DND-41 (cell line): ENCODE measurements around the gene GRM5.

Experiments used
- ATAC-seq: fragments of 200-7000 bp; cut with Tn5 transposase; 3 replicates; pipeline ENCODE4 v1.9.1; 2021; ENCODE audit warnings: low read depth; ENCODE audit not compliant: insufficient read depth
- DNase-seq: peaks from one replicate; pipeline ENCODE4 v3.0.0-alpha.2; 2020
- H2AFZ ChIP-seq: 2 replicates; pipeline ENCODE4 v1.6.0; 2012; ENCODE audit warnings: low read depth, low read length
- H3K27ac ChIP-seq: 2 replicates; pipeline ENCODE4 v1.5.1; 2012; ENCODE audit warnings: low read length, inconsistent platforms
- H3K27me3 ChIP-seq: fragments of 200-600 bp; sonication (generic); 2 replicates; pipeline ENCODE4 v1.6.0; 2012; ENCODE audit warnings: low read length, mild to moderate bottlenecking, inconsistent platforms; ENCODE audit not compliant: insufficient read depth, poor library complexity
- H3K36me3 ChIP-seq: 2 replicates; pipeline ENCODE4 v1.5.1; 2012; ENCODE audit warnings: low read length, inconsistent platforms; ENCODE audit not compliant: insufficient read depth
- H3K4me1 ChIP-seq: 2 replicates; pipeline ENCODE4 v1.5.1; 2012; ENCODE audit warnings: mild to moderate bottlenecking, low read length; ENCODE audit not compliant: insufficient read depth
- H3K4me2 ChIP-seq: 2 replicates; pipeline ENCODE4 v1.6.0; 2012; ENCODE audit warnings: mild to moderate bottlenecking, moderate library complexity, low read length, inconsistent platforms; ENCODE audit not compliant: insufficient read depth
- H3K4me3 ChIP-seq, 2 experiments: fragments of 200-600 bp in 1 of 2; shearing (Covaris generic) in 1 of 2; 2 replicates each; pipeline ENCODE4 v1.5.1; 2012 to 2016; ENCODE audit warnings: inconsistent platforms in 2 of 2, low read length in 2 of 2, mild to moderate bottlenecking in 2 of 2, low read depth in 1 of 2, moderate library complexity in 1 of 2
- H3K79me2 ChIP-seq: 2 replicates; pipeline ENCODE4 v1.6.0; 2012; ENCODE audit warnings: low read length, inconsistent platforms; ENCODE audit not compliant: insufficient read depth
- H3K9ac ChIP-seq: 2 replicates; pipeline ENCODE4 v1.6.0; 2012; ENCODE audit warnings: low read depth, mild to moderate bottlenecking, inconsistent platforms, low read length, moderate library complexity
- H3K9me3 ChIP-seq: 2 replicates; pipeline ENCODE4 v1.5.1; 2012; ENCODE audit warnings: low read length, moderate library complexity, mild to moderate bottlenecking, inconsistent platforms; ENCODE audit not compliant: insufficient read depth, severe bottlenecking
- H4K20me1 ChIP-seq: 2 replicates; pipeline ENCODE4 v1.6.0; 2012; ENCODE audit warnings: low read length; ENCODE audit not compliant: insufficient read depth
- CTCF ChIP-seq: IDR thresholded peaks from 2 replicates; pipeline ENCODE4 v1.5.1; 2012; ENCODE audit warnings: borderline replicate concordance, low read length, moderate library complexity, mild to moderate bottlenecking; ENCODE audit not compliant: poor library complexity, severe bottlenecking; ENCODE audit errors: extremely low read depth
- EZH2 ChIP-seq: IDR thresholded peaks from 3 replicates; pipeline ENCODE4 v1.6.1; 2012; ENCODE audit warnings: borderline replicate concordance, low read depth, mild to moderate bottlenecking, moderate library complexity, low read length, inconsistent platforms; ENCODE audit not compliant: severe bottlenecking

Gene GRM5

DNA sequence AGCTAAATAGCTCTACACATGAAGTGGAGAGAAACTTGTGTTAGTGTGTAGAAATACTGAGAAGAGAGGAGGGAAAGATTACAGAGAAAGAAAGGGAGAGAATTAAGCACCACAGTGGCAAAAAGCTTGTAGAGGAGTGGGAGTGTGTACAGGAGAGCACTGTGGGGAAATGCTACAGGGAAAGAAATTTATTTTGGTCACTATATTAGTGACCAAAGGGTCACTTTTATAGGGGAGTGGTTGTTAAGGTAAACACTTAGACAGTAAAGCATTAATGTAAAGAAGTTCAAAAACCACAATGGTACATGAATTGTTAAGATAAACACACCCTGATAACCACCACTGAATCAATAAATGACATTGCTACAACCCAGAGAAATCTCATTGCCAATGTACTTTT, 421.1 kb downstream of the GRM5 start:
- TF ChIP-seq EZH2 = no peak
- TF ChIP-seq CTCF = no peak
- no peak overlapping the region for H3K4me3 ChIP-seq
- H3K9me3 ChIP-seq = no peaks in the 10 kb centered on the region
- no peak overlapping the region for H3K27ac ChIP-seq
- DNase-seq (no peak), ATAC-seq (no peak)
- no peaks in the 10 kb centered on the region for H4K20me1 ChIP-seq
- no peaks in the 10 kb centered on the region for H3K79me2 ChIP-seq
- H3K36me3 ChIP-seq = no peaks in the 10 kb centered on the region
- H3K9ac ChIP-seq = no peak overlapping the region
- H2AFZ ChIP-seq = 0 out of 2 replicates have a peak overlapping the region, but pooled peaks have one; percentile 10
- H3K27me3 ChIP-seq = no peaks in the 10 kb centered on the region
- no peak overlapping the region for H3K4me2 ChIP-seq
- H3K4me1 ChIP-seq = no peaks in the 10 kb centered on the region

- Histone ChIP-seq H3K4me2 (no peak overlapping the region), H3K27me3 (no peaks in the 10 kb centered on the region), H4K20me1 (no peaks in the 10 kb centered on the region), H3K4me3 (no peak overlapping the region), H3K9me3 (no peaks in the 10 kb centered on the region), H3K4me1 (no peaks in the 10 kb centered on the region), H2AFZ (no peak overlapping the region), H3K79me2 (no peaks in the 10 kb centered on the region), H3K27ac (no peak overlapping the region), H3K9ac (no peak overlapping the region), H3K36me3 (no peaks in the 10 kb centered on the region)
- no peak for ATAC-seq
- TF ChIP-seq EZH2 (no peak), CTCF (no peak)
- no peak for DNase-seq
Measured at GRCh38 chr11:88632163-88632562, 433.6 kb downstream of the GRM5 start.

DNA sequence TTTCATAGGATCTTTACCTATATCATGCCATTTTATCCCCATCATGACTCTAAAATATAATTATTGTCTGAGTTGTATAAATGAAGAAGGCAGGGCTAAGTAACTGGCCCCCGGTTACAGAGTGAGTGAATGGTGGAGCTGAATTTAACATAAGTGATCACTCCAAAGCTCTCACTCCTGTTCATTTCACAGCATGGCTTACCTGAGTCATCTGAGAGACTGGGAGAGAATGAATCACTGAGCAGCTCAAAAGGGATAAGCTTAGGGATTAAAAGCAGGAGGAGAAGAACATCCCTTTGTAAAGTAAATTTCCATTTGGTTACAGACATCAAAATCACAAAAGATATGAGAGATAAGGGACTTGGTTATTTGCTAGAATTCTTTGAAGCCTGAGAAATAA, 434.3 kb downstream of the GRM5 start:
- no peaks in the 10 kb centered on the region for H4K20me1 ChIP-seq
- H3K36me3 ChIP-seq = no peaks in the 10 kb centered on the region
- ATAC-seq (no peak), DNase-seq (no peak)
- TF ChIP-seq EZH2 = no peak
- TF ChIP-seq CTCF = no peak
- H3K9me3 ChIP-seq = no peaks in the 10 kb centered on the region
- H3K4me3 ChIP-seq = no peak overlapping the region
- H3K9ac ChIP-seq = no peak overlapping the region
- no peaks in the 10 kb centered on the region for H3K27me3 ChIP-seq
- H3K4me1 ChIP-seq = no peaks in the 10 kb centered on the region
- H3K79me2 ChIP-seq = no peaks in the 10 kb centered on the region
- H3K4me2 ChIP-seq = no peak overlapping the region
- no peak overlapping the region for H3K27ac ChIP-seq
- H2AFZ ChIP-seq = no peak overlapping the region

GRCh38 chr11:88629496-88629895, 436.3 kb downstream of the GRM5 start:
- Histone ChIP-seq H3K36me3 (no peaks in the 10 kb centered on the region), H3K4me1 (no peaks in the 10 kb centered on the region), H4K20me1 (no peaks in the 10 kb centered on the region), H3K27me3 (no peaks in the 10 kb centered on the region), H3K9ac (no peak overlapping the region), H3K4me3 (no peak overlapping the region), H2AFZ (no peak overlapping the region), H3K27ac (no peak overlapping the region), H3K79me2 (no peaks in the 10 kb centered on the region), H3K9me3 (no peaks in the 10 kb centered on the region), H3K4me2 (no peak overlapping the region)
- no peak for ATAC-seq
- DNase-seq = no peak
- no peak for TF ChIP-seq EZH2
- TF ChIP-seq CTCF = no peak
